Measurements from ENCODE around the gene CAMTA1.

The CAMTA1 gene

GRCh38 chr1:7386226-7387052 is 601.2 kb downstream of the CAMTA1 start:
- no peak for DNase-seq (ENCODE audit: low read depth in 2 of 2)

- DNase-seq (ENCODE audit: low read depth in 2 of 2), result no peak
These were observed 602.0 kb downstream of the CAMTA1 start for GRCh38 chr1:7387053-7387927.

- DNase-seq (ENCODE audit: low read depth in 2 of 2), result no peak
These were observed 602.9 kb downstream of the CAMTA1 start for GRCh38 chr1:7388141-7388487.

GRCh38 chr1:7388488-7389185 is 603.4 kb downstream of the CAMTA1 start:
- DNase-seq (ENCODE audit: low read depth in 2 of 2), result no peak

GRCh38 chr1:7389201-7389905 is 604.1 kb downstream of the CAMTA1 start:
- DNase-seq (ENCODE audit: low read depth in 2 of 2), result no peak

- no peak for DNase-seq (ENCODE audit: low read depth in 2 of 2)
These were observed 604.8 kb downstream of the CAMTA1 start for GRCh38 chr1:7389906-7390603.

- no peak for DNase-seq (ENCODE audit: low read depth in 2 of 2)
These were observed 605.3 kb downstream of the CAMTA1 start for GRCh38 chr1:7390604-7391000.

GRCh38 chr1:7393136-7393535 is 607.9 kb downstream of the CAMTA1 start:
- no peak for DNase-seq (ENCODE audit: low read depth in 2 of 2)

- DNase-seq (ENCODE audit: low read depth in 2 of 2), result no peak
These were observed 610.0 kb downstream of the CAMTA1 start for GRCh38 chr1:7395251-7395650.

- no peak for DNase-seq (ENCODE audit: low read depth in 2 of 2)
These were observed 613.7 kb downstream of the CAMTA1 start for GRCh38 chr1:7398982-7399381.

- no peak for DNase-seq (ENCODE audit: low read depth in 2 of 2)
These were observed 614.4 kb downstream of the CAMTA1 start for GRCh38 chr1:7399514-7400125.

- no peak for DNase-seq (ENCODE audit: low read depth in 2 of 2)
These were observed 615.3 kb downstream of the CAMTA1 start for GRCh38 chr1:7400566-7400965.

GRCh38 chr1:7401814-7402547 is 616.7 kb downstream of the CAMTA1 start:
- peak; percentile 94 to 95 for DNase-seq (ENCODE audit: low read depth in 2 of 2)

GRCh38 chr1:7402548-7402850 is 617.2 kb downstream of the CAMTA1 start:
- no peak for DNase-seq (ENCODE audit: low read depth in 2 of 2)

GRCh38 chr1:7403265-7404045 is 618.2 kb downstream of the CAMTA1 start:
- DNase-seq (ENCODE audit: low read depth in 2 of 2), result no peak

GRCh38 chr1:7404046-7404742 is 618.9 kb downstream of the CAMTA1 start:
- DNase-seq (ENCODE audit: low read depth in 2 of 2), result no peak

- DNase-seq (ENCODE audit: low read depth in 2 of 2), result no peak
These were observed 620.7 kb downstream of the CAMTA1 start for GRCh38 chr1:7405844-7406500.
